GM19351 (cell line): ENCODE data around the gene KIR2DL3.
"Not testable (repeated sequence)": the region's sequence is repeated elsewhere in the genome, so short reads cannot be mapped to it uniquely, and the experiment has no call there.

Source experiments
- ATAC-seq: cut with Tn5 transposase; IDR thresholded peaks from one replicate; pipeline ENCODE4 v1.9.1; 2021; ENCODE audit warnings: mild to moderate bottlenecking, moderate library complexity; ENCODE audit not compliant: unreplicated experiment

The KIR2DL3 gene

DNA sequence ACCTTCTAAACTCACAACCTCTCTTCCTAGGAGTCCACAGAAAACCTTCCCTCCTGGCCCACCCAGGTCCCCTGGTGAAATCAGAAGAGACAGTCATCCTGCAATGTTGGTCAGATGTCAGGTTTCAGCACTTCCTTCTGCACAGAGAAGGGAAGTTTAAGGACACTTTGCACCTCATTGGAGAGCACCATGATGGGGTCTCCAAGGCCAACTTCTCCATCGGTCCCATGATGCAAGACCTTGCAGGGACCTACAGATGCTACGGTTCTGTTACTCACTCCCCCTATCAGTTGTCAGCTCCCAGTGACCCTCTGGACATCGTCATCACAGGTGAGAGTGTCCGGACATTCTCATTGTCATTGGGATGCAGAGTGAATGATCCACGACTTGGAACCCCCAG lies 3.6 kb downstream of the KIR2DL3 start:
- ATAC-seq, result not testable (repeated sequence)

DNA sequence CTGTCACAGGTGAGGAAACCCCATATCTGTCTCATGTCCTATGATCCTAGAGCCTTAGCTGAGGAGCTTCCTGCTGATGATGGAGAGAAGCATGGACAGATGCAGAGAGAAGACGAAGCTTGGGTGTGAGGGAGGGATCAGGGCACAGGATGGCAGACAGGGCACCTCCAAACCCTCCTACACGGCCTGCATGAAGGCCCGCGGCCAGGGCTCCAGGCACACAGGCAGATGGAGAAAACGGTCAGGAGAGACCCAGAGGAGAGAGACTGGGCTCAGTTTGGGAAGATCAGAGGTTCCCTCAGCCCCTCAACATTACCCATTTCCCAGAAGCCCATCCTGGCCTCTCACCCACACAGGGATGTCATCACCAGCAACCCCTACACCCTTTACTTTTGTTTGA lies 5.8 kb downstream of the KIR2DL3 start:
- not testable (repeated sequence) for ATAC-seq

DNA sequence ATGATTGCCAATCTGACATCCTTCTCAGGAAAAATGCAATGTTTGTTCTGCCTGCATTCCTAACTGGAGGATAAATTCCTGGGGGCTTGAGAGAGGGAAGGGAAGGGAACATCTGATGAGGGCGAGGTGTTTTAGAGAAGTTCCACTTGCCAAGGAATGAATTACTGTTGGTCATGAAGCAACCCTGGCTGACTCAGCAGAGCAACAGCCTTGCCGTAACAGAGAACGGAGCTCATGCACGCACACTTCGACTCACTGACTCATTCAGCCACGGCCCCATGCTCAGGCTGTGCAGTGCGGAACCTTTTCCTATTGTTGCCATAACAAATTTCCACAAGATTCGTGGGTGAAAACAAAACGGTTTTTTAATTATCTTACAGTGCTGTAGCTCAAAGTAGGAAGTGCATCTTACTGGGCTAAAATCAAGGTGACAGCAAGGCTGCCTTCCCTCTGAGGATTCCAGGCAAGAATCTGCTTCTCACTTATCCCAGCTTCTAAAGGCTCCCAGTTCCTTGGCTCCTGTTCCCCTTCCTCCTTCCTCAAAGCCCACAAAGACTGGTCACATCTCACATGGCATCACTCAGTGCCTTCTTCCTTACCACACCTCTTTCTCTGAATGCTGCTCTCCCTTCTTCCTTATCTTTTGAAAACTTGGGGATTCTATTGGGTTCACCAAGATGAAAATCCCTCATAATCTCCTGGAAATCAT lies 9.5 kb downstream of the KIR2DL3 start:
- not testable (repeated sequence) for ATAC-seq

DNA sequence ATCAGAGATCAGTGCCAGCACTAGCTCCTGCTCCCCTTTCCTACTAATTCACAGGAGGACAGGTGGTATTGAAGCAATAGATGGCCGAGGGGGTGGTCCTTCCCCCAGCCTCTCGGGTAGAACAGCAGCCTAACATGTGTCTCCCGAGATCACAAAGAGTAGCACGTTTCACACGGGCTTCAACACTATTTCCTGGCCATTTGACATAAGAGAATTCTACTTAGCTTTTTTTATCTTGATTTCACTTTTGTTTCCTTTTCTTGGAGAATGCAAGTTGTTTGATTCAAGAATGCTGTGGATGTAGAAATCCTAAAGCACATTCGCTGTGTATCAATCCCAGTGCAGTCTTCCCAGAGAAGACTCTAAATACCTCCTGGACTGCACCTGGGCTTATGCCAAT lies 12.0 kb downstream of the KIR2DL3 start:
- not testable (repeated sequence) for ATAC-seq

DNA sequence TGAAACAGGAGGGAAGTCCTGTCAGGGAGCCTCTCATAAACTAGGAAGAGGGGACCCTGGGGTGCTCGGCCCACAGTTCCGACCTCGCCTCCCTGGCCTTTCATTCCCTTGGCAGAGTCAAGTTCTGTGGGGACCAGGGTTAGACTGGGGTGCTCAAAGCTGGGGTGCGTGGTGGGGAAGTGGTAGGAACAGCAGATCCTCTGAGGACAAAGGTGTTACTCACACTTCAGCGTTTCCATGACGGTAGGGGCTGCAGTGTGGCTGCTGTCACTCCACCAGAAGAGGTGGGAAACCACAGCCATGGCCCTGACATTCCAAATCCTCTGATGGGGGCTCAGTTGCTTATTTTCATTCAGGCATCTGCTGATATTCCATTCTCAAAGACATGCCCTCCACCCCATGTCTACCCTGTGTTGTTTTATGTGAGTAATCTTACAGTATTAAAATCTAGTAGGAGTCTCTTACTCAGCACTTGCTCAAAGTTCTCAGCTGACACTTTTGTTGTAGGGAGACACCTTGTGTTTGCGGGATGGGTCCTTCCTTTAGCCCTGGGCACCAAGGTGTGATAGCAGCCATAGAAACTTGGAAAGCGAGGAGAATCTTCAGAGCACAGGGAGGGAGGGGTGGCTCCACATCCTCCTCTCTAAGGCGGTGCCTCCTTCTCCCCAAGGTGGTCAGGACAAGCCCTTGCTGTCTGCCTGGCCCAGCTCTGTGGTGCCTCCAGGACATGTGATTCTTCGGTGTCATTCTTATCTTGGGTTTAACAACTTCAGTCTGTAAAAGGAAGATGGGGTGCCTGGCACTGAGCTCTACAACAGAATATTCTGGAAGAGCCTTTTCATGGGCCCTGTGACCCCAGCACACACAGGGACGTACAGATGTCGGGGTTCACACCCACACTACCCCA lies 18.1 kb downstream of the KIR2DL3 start:
- ATAC-seq, result not testable (repeated sequence)

DNA sequence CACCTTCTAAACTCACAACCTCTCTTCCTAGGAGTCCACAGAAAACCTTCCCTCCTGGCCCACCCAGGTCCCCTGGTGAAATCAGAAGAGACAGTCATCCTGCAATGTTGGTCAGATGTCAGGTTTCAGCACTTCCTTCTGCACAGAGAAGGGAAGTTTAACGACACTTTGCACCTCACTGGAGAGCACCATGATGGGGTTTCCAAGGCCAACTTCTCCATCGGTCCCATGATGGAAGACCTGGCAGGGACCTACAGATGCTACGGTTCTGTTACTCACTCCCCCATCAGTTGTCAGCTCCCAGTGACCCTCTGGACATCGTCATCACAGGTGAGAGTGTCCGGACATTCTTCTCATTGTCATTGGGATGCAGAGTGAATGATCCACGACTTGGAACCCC lies 20.3 kb downstream of the KIR2DL3 start:
- ATAC-seq, result not testable (repeated sequence)

DNA sequence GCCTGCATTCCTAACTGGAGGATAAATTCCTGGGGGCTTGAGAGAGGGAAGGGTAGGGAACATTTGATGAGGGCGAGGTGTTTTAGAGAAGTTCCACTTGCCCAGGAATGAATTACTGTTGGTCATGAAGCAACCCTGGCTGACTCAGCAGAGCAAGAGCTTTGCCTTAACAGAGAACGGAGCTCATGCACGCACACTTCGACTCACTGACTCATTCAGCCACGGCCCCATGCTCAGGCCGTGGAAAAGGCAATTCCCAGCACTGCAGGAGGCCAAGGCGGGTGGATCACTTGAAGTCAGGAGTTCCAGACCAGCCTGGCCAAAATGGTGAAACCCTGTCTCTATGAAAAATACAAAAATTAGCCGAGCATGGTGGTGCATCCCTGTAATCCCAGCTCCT lies 25.9 kb downstream of the KIR2DL3 start:
- ATAC-seq, result not testable (repeated sequence)

DNA sequence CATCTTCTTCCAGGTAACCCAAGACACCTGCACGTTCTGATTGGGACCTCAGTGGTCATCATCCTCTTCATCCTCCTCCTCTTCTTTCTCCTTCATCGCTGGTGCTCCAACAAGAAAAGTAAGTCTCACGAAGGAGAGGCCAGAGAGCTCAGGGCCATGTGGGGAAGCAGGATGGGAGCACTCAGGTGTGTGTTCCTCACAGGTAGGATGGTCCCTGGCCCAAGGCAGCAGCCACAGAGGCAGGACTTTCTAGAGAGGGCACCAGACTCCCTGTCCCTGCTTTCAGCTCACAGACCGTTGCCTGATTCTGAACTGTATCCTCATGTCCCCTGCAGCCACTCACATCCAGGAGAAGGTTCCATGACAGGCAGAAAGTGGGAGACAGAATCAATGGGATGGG lies 28.2 kb downstream of the KIR2DL3 start:
- ATAC-seq, result not testable (repeated sequence)

DNA sequence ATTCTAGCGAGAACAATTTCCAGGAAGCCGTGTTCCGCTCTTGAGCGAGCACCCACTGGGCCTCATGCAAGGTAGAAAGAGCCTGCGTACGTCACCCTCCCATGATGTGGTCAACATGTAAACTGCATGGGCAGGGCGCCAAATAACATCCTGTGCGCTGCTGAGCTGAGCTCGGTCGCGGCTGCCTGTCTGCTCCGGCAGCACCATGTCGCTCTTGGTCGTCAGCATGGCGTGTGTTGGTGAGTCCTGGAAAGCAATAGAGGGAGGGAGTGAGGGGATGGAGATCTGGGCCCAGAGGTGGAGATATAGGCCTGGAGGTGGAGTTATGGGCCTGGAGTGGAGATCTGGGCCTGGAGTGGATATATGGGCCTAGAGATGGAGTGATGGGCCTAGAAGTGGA lies 31.3 kb downstream of the KIR2DL3 start, which contains the start of gene KIR2DL1:
TSS of gene KIR2DL1 (plus strand) at position 148 of the 400 bp plus-strand sequence. CDS start at position 206, 58 bp downstream.
- ATAC-seq, result not testable (repeated sequence)

DNA sequence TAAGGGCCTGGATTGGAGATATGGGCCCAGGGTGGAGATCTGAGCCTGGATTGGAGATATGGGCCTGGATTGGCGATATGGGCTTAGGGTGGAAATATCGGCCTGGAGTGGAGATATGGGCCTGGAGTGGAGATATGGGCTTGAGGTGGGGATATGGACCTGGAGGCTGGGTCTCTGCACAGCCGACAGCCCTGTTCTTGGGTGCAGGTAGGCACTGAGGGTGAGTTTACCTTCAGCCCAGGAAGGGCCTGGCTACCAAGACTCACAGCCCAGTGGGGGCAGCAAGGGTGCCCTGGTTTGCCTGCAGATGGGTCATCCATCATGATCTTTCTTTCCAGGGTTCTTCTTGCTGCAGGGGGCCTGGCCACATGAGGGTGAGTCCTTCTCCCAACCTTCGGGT lies 32.2 kb downstream of the KIR2DL3 start:
- not testable (repeated sequence) for ATAC-seq

DNA sequence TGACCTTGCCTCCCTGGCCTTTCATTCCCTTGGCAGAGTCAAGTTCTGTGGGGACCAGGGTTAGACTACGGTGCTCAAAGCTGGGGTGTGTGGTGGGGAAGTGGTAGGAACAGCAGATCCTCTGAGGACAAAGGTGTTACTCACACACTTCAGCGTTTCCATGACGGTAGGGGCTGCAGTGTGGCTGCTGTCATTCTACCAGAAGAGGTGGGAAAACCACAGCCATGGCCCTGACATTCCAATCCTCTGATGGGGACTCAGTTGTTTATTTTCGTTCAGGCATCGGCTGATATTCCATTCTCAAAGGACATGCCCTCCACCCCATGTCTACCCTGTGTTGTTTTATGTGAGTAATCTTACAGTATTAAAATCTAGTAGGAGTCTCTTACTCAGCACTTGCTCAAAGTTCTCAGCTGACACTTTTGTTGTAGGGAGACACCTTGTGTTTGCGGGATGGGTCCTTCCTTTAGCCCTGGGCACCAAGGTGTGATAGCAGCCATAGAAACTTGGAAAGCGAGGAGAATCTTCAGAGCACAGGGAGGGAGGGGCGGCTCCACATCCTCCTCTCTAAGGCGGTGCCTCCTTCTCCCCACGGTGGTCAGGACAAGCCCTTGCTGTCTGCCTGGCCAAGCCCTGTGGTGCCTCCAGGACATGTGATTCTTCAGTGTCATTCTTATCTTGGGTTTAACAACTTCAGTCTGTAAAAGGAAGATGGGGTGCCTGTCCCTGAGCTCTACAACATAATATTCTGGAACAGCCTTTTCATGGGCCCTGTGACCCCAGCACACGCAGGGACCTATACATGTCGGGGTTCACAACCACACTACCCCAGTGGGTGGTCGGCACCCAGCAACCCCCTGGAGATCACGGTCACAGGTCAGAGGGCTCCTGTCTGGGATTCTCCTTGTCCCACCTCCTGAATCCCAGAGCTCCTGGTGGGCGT lies 33.0 kb downstream of the KIR2DL3 start:
- ATAC-seq, result not testable (repeated sequence)

DNA sequence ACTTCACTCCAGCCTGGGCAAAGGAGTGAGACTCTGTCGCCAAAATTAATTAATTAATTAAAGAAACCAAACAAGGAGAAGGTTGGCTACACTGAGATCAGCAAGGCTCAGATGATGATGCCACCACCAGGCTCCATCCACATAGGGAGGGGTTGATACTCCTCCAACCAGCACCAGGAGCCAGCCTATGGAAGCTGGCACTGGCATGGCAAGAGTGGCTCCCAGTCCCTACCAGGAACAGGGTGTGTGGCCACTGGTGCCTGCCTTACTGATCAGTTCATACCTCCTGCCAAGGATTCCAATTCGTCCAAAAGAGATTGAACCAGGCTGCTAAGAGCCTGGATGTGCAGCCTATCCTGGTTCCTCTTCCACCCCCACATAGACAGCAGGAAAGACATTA lies 34.4 kb downstream of the KIR2DL3 start:
- not testable (repeated sequence) for ATAC-seq

DNA sequence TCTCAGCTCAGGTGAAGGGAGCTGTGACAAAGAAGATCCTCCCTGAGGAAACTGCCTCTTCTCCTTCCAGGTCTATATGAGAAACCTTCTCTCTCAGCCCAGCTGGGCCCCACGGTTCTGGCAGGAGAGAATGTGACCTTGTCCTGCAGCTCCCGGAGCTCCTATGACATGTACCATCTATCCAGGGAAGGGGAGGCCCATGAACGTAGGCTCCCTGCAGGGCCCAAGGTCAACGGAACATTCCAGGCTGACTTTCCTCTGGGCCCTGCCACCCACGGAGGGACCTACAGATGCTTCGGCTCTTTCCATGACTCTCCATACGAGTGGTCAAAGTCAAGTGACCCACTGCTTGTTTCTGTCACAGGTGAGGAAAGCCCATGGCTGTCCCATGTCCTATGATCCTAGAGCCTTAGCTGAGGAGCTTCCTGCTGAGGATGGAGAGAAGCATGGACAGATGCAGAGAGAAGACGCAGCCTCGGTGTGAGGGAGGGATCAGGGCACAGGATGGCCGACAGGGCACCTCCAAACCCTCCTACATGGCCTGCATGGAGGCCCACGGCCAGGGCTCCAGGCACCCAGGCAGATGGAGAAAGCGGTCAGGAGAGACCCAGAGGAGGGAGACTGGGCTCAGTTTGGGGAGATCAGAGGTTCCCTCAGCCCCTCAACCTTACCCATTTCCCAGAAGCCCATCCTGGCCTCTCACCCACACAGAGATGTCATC lies 36.9 kb downstream of the KIR2DL3 start:
- ATAC-seq, result not testable (repeated sequence)

DNA sequence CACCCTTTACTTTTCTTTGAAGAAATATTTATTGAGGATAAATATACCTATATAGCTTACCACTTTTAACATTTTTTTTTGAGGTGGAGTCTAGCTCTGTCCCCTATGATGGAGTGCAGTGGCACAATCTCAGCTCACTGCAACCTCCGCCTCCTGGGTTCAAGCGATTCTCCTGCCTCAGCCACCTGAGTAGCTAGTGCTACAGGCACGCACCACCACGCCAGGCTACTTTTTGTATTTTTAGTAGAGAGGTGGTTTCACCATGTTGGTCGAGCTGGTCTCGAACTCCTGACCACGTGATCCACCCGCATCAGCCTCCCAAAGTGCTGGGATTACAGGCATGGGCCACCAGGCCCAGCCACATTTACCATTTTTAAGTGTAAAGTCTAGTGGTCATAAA lies 37.5 kb downstream of the KIR2DL3 start:
- not testable (repeated sequence) for ATAC-seq

DNA sequence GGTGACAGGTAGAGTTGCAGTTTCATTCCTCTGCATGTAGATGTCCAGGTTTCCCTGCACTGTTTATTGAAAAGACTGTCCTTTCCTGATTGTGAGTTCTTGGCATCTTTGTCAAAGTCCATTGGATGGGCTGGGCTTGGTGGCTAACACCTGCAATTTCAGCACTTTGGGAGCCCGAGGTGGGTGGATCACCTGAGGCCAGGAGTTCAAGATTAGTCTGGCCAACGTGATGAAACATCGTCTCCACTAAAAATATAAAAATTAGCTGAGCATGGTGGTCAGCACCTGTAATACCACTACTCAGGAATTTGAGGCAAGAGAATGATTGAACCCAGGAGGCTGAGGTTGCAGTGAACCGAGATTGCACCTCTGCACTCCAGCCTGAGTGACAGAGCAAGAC lies 39.5 kb downstream of the KIR2DL3 start:
- ATAC-seq, result not testable (repeated sequence)

DNA sequence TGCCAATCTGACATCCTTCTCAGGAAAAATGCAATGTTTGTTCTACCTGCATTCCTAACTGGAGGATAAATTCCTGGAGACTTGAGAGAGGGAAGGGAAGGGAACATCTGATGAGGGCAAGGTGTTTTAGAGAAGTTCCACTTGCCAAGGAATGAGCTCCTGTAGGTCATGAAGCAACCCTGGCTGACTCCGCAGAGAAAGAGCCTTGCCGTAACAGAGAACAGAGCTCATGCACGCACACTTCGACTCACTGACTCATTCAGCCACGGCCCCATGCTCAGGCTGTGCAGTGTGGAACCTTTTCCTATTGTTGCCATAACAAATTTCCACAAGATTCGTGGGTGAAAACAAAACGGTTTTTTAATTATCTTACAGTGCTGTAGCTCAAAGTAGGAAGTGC lies 40.6 kb downstream of the KIR2DL3 start:
- ATAC-seq, result not testable (repeated sequence)

DNA sequence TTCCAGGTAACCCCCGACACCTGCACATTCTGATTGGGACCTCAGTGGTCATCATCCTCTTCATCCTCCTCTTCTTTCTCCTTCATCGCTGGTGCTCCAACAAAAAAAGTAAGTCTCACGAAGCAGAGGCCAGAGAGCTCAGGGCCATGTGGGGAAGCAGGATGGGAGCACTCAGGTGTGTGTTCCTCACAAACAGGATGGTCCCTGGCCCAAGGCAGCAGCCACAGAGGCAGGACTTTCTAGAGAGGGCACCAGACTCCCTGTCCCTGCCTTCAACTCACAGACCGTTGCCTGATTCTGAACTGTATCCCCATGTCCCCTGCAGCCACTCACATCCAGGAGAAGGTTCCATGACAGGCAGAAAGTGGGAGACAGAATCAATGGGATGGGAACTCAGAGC lies 44.6 kb downstream of the KIR2DL3 start:
- not testable (repeated sequence) for ATAC-seq

DNA sequence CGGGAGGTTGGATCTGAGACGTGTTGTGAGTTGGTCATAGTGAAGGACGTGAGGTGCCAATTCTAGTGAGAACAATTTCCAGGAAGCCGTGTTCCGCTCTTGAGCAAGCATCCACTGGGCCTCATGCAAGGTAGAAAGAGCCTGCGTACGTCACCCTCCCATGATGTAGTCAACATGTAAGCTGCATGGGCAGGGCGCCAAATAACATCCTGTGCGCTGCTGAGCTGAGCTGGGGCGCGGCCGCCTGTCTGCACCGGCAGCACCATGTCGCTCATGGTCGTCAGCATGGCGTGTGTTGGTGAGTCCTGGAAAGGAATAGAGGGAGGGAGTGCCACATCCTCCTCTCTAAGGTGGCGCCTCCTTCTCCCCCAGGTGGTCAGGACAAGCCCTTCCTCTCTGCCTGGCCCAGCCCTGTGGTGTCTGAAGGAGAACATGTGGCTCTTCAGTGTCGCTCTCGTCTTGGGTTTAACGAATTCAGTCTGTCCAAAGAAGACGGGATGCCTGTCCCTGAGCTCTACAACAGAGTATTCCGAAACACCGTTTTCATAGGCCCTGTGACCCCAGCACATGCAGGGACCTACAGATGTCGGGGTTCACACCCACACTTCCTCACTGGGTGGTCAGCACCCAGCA lies 47.9 kb downstream of the KIR2DL3 start:
- ATAC-seq, result not testable (repeated sequence)

DNA sequence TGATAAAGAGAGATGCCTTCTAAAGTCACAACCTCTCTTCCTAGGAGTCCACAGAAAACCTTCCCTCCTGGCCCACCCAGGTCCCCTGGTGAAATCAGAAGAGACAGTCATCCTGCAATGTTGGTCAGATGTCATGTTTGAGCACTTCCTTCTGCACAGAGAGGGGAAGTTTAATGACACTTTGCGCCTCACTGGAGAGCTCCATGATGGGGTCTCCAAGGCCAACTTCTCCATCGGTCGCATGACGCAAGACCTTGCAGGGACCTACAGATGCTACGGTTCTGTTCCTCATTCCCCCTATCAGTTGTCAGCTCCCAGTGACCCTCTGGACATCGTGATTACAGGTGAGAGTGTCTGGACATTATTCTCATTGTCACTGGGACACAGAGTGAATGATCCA lies 49.8 kb downstream of the KIR2DL3 start:
- ATAC-seq, result not testable (repeated sequence)
